Activated T-helper 9 cell treated with anti-CD3 and anti-CD28 coated beads, Interleukin-2, amount 50 U/mL, for 16 hours (primary cell): ENCODE data around the gene CADPS2.

Experiments used
- DNase-seq: peaks from one replicate; pipeline ENCODE4 v3.0.0-alpha.2; 2020; ENCODE audit warnings: low read depth

The CADPS2 gene

GRCh38 chr7:122528879-122529481, 357.3 kb downstream of the CADPS2 start:
- no peak for DNase-seq

- no peak for DNase-seq
These were observed 360.9 kb downstream of the CADPS2 start for GRCh38 chr7:122525355-122525754.

GRCh38 chr7:122521767-122522166, 364.5 kb downstream of the CADPS2 start:
- no peak for DNase-seq

- DNase-seq: no peak
These were observed 365.2 kb downstream of the CADPS2 start for GRCh38 chr7:122520971-122521555.

GRCh38 chr7:122518488-122518887, 367.8 kb downstream of the CADPS2 start:
- DNase-seq: no peak

GRCh38 chr7:122517576-122517975, 368.7 kb downstream of the CADPS2 start:
- no peak for DNase-seq

GRCh38 chr7:122515404-122515803, 370.9 kb downstream of the CADPS2 start:
- DNase-seq: no peak

- no peak for DNase-seq
These were observed 375.0 kb downstream of the CADPS2 start for GRCh38 chr7:122511268-122511667.

- no peak for DNase-seq
These were observed 378.7 kb downstream of the CADPS2 start for GRCh38 chr7:122507591-122507990.

- no peak for DNase-seq
These were observed 394.3 kb downstream of the CADPS2 start for GRCh38 chr7:122492007-122492406.

GRCh38 chr7:122488241-122488640, 398.0 kb downstream of the CADPS2 start:
- DNase-seq: no peak

- DNase-seq: no peak
These were observed 399.1 kb downstream of the CADPS2 start for GRCh38 chr7:122487131-122487530.

GRCh38 chr7:122485856-122486255, 400.4 kb downstream of the CADPS2 start:
- DNase-seq: no peak

GRCh38 chr7:122482212-122482611, 404.0 kb downstream of the CADPS2 start:
- no peak for DNase-seq

- no peak for DNase-seq
These were observed 415.4 kb downstream of the CADPS2 start for GRCh38 chr7:122470859-122471258.

- no peak for DNase-seq
These were observed 417.3 kb downstream of the CADPS2 start for GRCh38 chr7:122468945-122469344.

GRCh38 chr7:122467661-122468449, 418.4 kb downstream of the CADPS2 start:
- DNase-seq: no peak

- no peak for DNase-seq
These were observed 421.0 kb downstream of the CADPS2 start for GRCh38 chr7:122465296-122465695.

GRCh38 chr7:122463631-122464030, 422.6 kb downstream of the CADPS2 start:
- no peak for DNase-seq

- no peak for DNase-seq
These were observed 425.3 kb downstream of the CADPS2 start for GRCh38 chr7:122460936-122461335.

- no peak for DNase-seq
These were observed 428.3 kb downstream of the CADPS2 start for GRCh38 chr7:122457969-122458368.

- DNase-seq: no peak
These were observed 428.9 kb downstream of the CADPS2 start for GRCh38 chr7:122457325-122457724.

- DNase-seq: no peak
These were observed 431.3 kb downstream of the CADPS2 start for GRCh38 chr7:122454776-122455507.
